Uterus (tissue), 4 donors: ENCODE data around the gene MAK. TPM values are rescaled to one million over a fixed set of nuclear protein-coding genes. Genes with fewer than 3 reads are reported as not detected.

Experiments
- DNase-seq, 2 donors: peaks; one replicate each; pipeline ENCODE4 v3.0.0-alpha.2; 2019 to 2020
- H3K27ac ChIP-seq, 2 donors: fragments of 200-600 bp; sonication (generic); 1 replicate in 1 of 2; 2 replicates in 1 of 2; pipeline ENCODE4 v1.5.1; 2016 to 2018
- H3K27me3 ChIP-seq, 2 donors: fragments of 200-600 bp; sonication (generic); one replicate each; pipeline ENCODE4 v1.5.1; 2018 to 2019; ENCODE audit warnings: control low read depth in 1 of 2
- H3K36me3 ChIP-seq, 2 donors: fragments of 200-600 bp; sonication (generic); one replicate each; pipeline ENCODE4 v1.5.1; 2019; ENCODE audit warnings: control low read depth in 1 of 2
- H3K4me1 ChIP-seq, 2 donors: fragments of 200-600 bp; sonication (generic); one replicate each; pipeline ENCODE4 v1.5.1; 2018 to 2019; ENCODE audit warnings: control low read depth in 1 of 2
- H3K4me3 ChIP-seq, 2 donors: fragments of 200-600 bp; sonication (generic); 1 replicate in 1 of 2; 2 replicates in 1 of 2; pipeline ENCODE4 v1.5.1; 2018 to 2019; ENCODE audit warnings: mild to moderate bottlenecking in 1 of 2
- H3K9me3 ChIP-seq, 2 donors: fragments of 200-600 bp; sonication (generic); one replicate each; pipeline ENCODE4 v1.5.1; 2019; ENCODE audit warnings: control low read depth in 1 of 2
- CTCF ChIP-seq, 4 experiments: fragments of 200-600 bp in 2 of 4; fragments of 450-650 bp in 2 of 4; sonication (generic) in 2 of 4; IDR thresholded peaks; one replicate each; pipeline ENCODE4 v1.5.1; 2016 to 2019; ENCODE audit warnings: antibody characterized with exemption in 4 of 4, mild to moderate bottlenecking in 2 of 4, moderate library complexity in 1 of 4
- POLR2A ChIP-seq, 2 donors: fragments of 450-650 bp; IDR thresholded peaks; one replicate each; pipeline ENCODE4 v1.6.1; 2016; ENCODE audit warnings: antibody characterized with exemption in 2 of 2, mild to moderate bottlenecking in 1 of 2, moderate library complexity in 1 of 2
- intact Hi-C: fragments of 100-400 bp; cut with DNase I; formaldehyde crosslinking; loops from one replicate; pipeline ENCODE4 v1.15.1; 2023; ENCODE audit warnings: low total_unique reads
- total RNA-seq, 4 donors: library from RNA; depleted of rRNA in 3 of 4; stranded (reverse); fragments of >200 nt in 3 of 4; gene quantifications; one replicate each; pipeline versions ENCODE4 v1.1.0 to v1.2.4, GENCODE V29; 2014 to 2023
- donor health status: DM: yes; HTN: yes; CAD: no.

The MAK gene
- total RNA-seq, 4 donors from 2014 or later, result 0.97 to 1.8 TPM; not detected in 2

GRCh38 chr6:10791673-10792072, 46.7 kb downstream of the MAK start:
- H3K4me3 ChIP-seq, result no peak overlapping the region
- no peaks in the 10 kb centered on the region for H3K9me3 ChIP-seq
- intact Hi-C loops, result no loop called here
- TF ChIP-seq POLR2A (IDR thresholded peaks at IDR 0.05) (no peak), CTCF (IDR thresholded peaks at IDR 0.05) (no peak)
- no peaks in the 10 kb centered on the region for H3K4me1 ChIP-seq
- H3K27ac ChIP-seq, result no peak overlapping the region
- no peaks in the 10 kb centered on the region for H3K27me3 ChIP-seq
- no peak for DNase-seq
- no peaks in the 10 kb centered on the region for H3K36me3 ChIP-seq

GRCh38 chr6:10779076-10779475, 59.3 kb downstream of the MAK start:
- Histone ChIP-seq H3K4me1 (no peaks in the 10 kb centered on the region), H3K4me3 (no peak overlapping the region), H3K27ac (no peak overlapping the region), H3K36me3 (no peaks in the 10 kb centered on the region), H3K9me3 (no peaks in the 10 kb centered on the region), H3K27me3 (no peaks in the 10 kb centered on the region)
- no peak for DNase-seq
- intact Hi-C loops, result no loop called here
- TF ChIP-seq CTCF (IDR thresholded peaks at IDR 0.05), result no peak
- no peak for TF ChIP-seq POLR2A (IDR thresholded peaks at IDR 0.05)

- intact Hi-C loops, result no loop called here
- Histone ChIP-seq H3K9me3 (no peaks in the 10 kb centered on the region), H3K4me1 (no peaks in the 10 kb centered on the region), H3K27me3 (no peaks in the 10 kb centered on the region), H3K36me3 (no peaks in the 10 kb centered on the region), H3K4me3 (no peak overlapping the region), H3K27ac (no peak overlapping the region)
- TF ChIP-seq CTCF (IDR thresholded peaks at IDR 0.05) (no peak), POLR2A (IDR thresholded peaks at IDR 0.05) (no peak)
- DNase-seq, result no peak
These were observed 60.1 kb downstream of the MAK start for GRCh38 chr6:10778230-10778629.

- Histone ChIP-seq H3K4me1 (no peaks in the 10 kb centered on the region), H3K9me3 (no peaks in the 10 kb centered on the region), H3K27ac (no peak overlapping the region), H3K27me3 (no peaks in the 10 kb centered on the region), H3K4me3 (no peak overlapping the region), H3K36me3 (no peaks in the 10 kb centered on the region)
- intact Hi-C loops, result no loop called here
- TF ChIP-seq CTCF (IDR thresholded peaks at IDR 0.05) (no peak), POLR2A (IDR thresholded peaks at IDR 0.05) (no peak)
- DNase-seq, result no peak
These were observed 66.9 kb downstream of the MAK start for GRCh38 chr6:10771371-10771894.

- H3K27ac ChIP-seq, result no peak overlapping the region
- no peak for DNase-seq
- TF ChIP-seq CTCF (IDR thresholded peaks at IDR 0.05) (no peak), POLR2A (IDR thresholded peaks at IDR 0.05) (no peak)
- no peaks in the 10 kb centered on the region for H3K9me3 ChIP-seq
- H3K4me3 ChIP-seq, result no peak overlapping the region
- no peaks in the 10 kb centered on the region for H3K4me1 ChIP-seq
- no peaks in the 10 kb centered on the region for H3K36me3 ChIP-seq
- intact Hi-C loops, result no loop called here
- no peaks in the 10 kb centered on the region for H3K27me3 ChIP-seq
These were observed 68.9 kb downstream of the MAK start for GRCh38 chr6:10769419-10769818.
